Measurements from ENCODE around the gene REPIN1. TPM values are rescaled to one million over a fixed set of nuclear protein-coding genes. Genes with fewer than 3 reads are reported as not detected.

REPIN1 gene
- total RNA-seq, 4 donors from 2014 or later = 40.6 to 55.7 (median 49.3) TPM

GRCh38 chr7:150365673-150366398 lies 2.8 kb upstream of the REPIN1 start:
- DNase-seq (ENCODE audit: low spot score) (no peak), ATAC-seq (ENCODE audit: low FRiP score) (no peak)

GRCh38 chr7:150367677-150368095 lies 936 bp upstream of the REPIN1 start:
- DNase-seq (ENCODE audit: low spot score) (no peak), ATAC-seq (ENCODE audit: low FRiP score) (no peak)
- TF ChIP-seq CTCF (IDR thresholded peaks at IDR 0.05) = no peak

More at GRCh38 chr7:150365673-150366398, 2.8 kb upstream of the REPIN1 start:
- TF ChIP-seq CTCF (IDR thresholded peaks at IDR 0.05) = no peak

- DNase-seq (ENCODE audit: low spot score) = no peak
- no peak for TF ChIP-seq CTCF (IDR thresholded peaks at IDR 0.05)
- peak; percentile 58 for ATAC-seq (ENCODE audit: low FRiP score)
Observed at GRCh38 chr7:150368884-150369747, 494 bp downstream of the REPIN1 start.

GRCh38 chr7:150369748-150370501 lies 1.3 kb downstream of the REPIN1 start:
- no peak for TF ChIP-seq CTCF (IDR thresholded peaks at IDR 0.05)
- DNase-seq (ENCODE audit: low spot score) = no peak
- ATAC-seq (ENCODE audit: low FRiP score) = peak; percentile 4

- no peak for TF ChIP-seq CTCF (IDR thresholded peaks at IDR 0.05)
- DNase-seq (ENCODE audit: low spot score) = no peak
Observed at GRCh38 chr7:150370612-150371071, 2.0 kb downstream of the REPIN1 start.

GRCh38 chr7:150371131-150371995 lies 2.7 kb downstream of the REPIN1 start:
- DNase-seq (ENCODE audit: low spot score) (no peak), ATAC-seq (ENCODE audit: low FRiP score) (no peak)
- no peak for TF ChIP-seq CTCF (IDR thresholded peaks at IDR 0.05)

More at GRCh38 chr7:150370612-150371071, 2.0 kb downstream of the REPIN1 start:
- ATAC-seq (ENCODE audit: low FRiP score) = no peak
